Mesenchymal stem cell (in vitro differentiated cells and primary cell): ENCODE results near the gene ZBTB46.

Experiments
- DNase-seq: peaks from one replicate; pipeline ENCODE4 v3.0.0-alpha.2; 2013
- H2AFZ ChIP-seq: one replicate; pipeline ENCODE4 v1.6.1; 2013; ENCODE audit warnings: low read depth, mild to moderate bottlenecking, control low read depth, inconsistent platforms, low read length, moderate library complexity
- H2AK5ac ChIP-seq: 2 replicates; pipeline ENCODE4 v1.6.1; 2013; ENCODE audit warnings: low read length, moderate library complexity, mild to moderate bottlenecking, inconsistent platforms; ENCODE audit not compliant: severe bottlenecking
- H2BK120ac ChIP-seq: one replicate; pipeline ENCODE4 v1.6.1; 2013; ENCODE audit warnings: low read depth, mild to moderate bottlenecking, inconsistent platforms, low read length, moderate library complexity
- H2BK12ac ChIP-seq, 2 experiments: one replicate each; pipeline ENCODE4 v1.6.1; 2013; ENCODE audit warnings: inconsistent platforms in 2 of 2, low read length in 2 of 2, mild to moderate bottlenecking in 2 of 2, moderate library complexity in 2 of 2, control low read depth in 1 of 2
- H2BK15ac ChIP-seq: one replicate; pipeline ENCODE4 v1.6.1; 2013; ENCODE audit warnings: mild to moderate bottlenecking, low read depth, inconsistent platforms; ENCODE audit not compliant: poor library complexity, severe bottlenecking
- H2BK5ac ChIP-seq: 2 replicates; pipeline ENCODE4 v1.6.1; 2013; ENCODE audit warnings: low read depth, mild to moderate bottlenecking, low read length, control low read depth, inconsistent platforms; ENCODE audit not compliant: poor library complexity, severe bottlenecking
- H3K14ac ChIP-seq, 2 experiments: one replicate each; pipeline ENCODE4 v1.6.1; 2013; ENCODE audit warnings: inconsistent platforms in 2 of 2, low read length in 2 of 2, control low read depth in 1 of 2, mild to moderate bottlenecking in 1 of 2, moderate library complexity in 1 of 2
- H3K18ac ChIP-seq, 2 experiments: one replicate each; pipeline ENCODE4 v1.6.1; 2013; ENCODE audit warnings: inconsistent platforms in 2 of 2, low read length in 2 of 2, control low read depth in 1 of 2, low read depth in 1 of 2, mild to moderate bottlenecking in 1 of 2
- H3K23ac ChIP-seq, 2 experiments: one replicate each; pipeline ENCODE4 v1.6.1; 2013; ENCODE audit warnings: inconsistent platforms in 2 of 2, low read length in 2 of 2, mild to moderate bottlenecking in 2 of 2, moderate library complexity in 2 of 2, control low read depth in 1 of 2
- H3K27ac ChIP-seq: 2 replicates; pipeline ENCODE4 v1.5.1; 2013; ENCODE audit warnings: mild to moderate bottlenecking, moderate library complexity, low read length, control low read depth, inconsistent platforms; ENCODE audit not compliant: poor library complexity, severe bottlenecking
- H3K27me3 ChIP-seq, 2 experiments: 2 replicates each; pipeline versions ENCODE4 v1.6.1 to v1.7.0; 2013; ENCODE audit warnings: low read length in 2 of 2, mild to moderate bottlenecking in 2 of 2, moderate library complexity in 2 of 2, control low read depth in 1 of 2, inconsistent platforms in 1 of 2; ENCODE audit not compliant: control insufficient read depth in 1 of 2, insufficient read depth in 1 of 2
- H3K36me3 ChIP-seq, 2 experiments: 2 replicates each; pipeline versions ENCODE4 v1.6.1 to v1.7.0; 2013; ENCODE audit warnings: low read length in 2 of 2, control low read depth in 1 of 2, inconsistent platforms in 1 of 2, low read depth in 1 of 2, mild to moderate bottlenecking in 1 of 2; ENCODE audit not compliant: insufficient read depth in 2 of 2, control insufficient read depth in 1 of 2
- H3K4ac ChIP-seq, 2 experiments: one replicate each; pipeline ENCODE4 v1.6.1; 2013; ENCODE audit warnings: inconsistent platforms in 2 of 2, low read length in 2 of 2, mild to moderate bottlenecking in 2 of 2, moderate library complexity in 2 of 2, control low read depth in 1 of 2, low read depth in 1 of 2
- H3K4me1 ChIP-seq: 2 replicates; pipeline ENCODE4 v1.6.1; 2013; ENCODE audit warnings: low read depth, low read length, control low read depth; ENCODE audit not compliant: control insufficient read depth, insufficient read depth
- H3K4me2 ChIP-seq: 2 replicates; pipeline ENCODE4 v1.6.1; 2013; ENCODE audit warnings: low read length, mild to moderate bottlenecking, inconsistent platforms; ENCODE audit not compliant: poor library complexity, severe bottlenecking
- H3K4me3 ChIP-seq, 2 experiments: 2 replicates each; pipeline versions ENCODE4 v1.5.1 to v1.7.0; 2013; ENCODE audit warnings: low read length in 2 of 2, mild to moderate bottlenecking in 2 of 2, control low read depth in 1 of 2, low read depth in 1 of 2; ENCODE audit not compliant: insufficient read depth in 1 of 2
- H3K79me1 ChIP-seq: replicated peaks from 2 replicates; pipeline ENCODE4 v1.6.1; 2013; ENCODE audit warnings: mild to moderate bottlenecking, control low read depth, low read length, inconsistent platforms; ENCODE audit not compliant: poor library complexity, severe bottlenecking
- H3K9ac ChIP-seq: 2 replicates; pipeline ENCODE4 v1.7.0; 2013; ENCODE audit warnings: mild to moderate bottlenecking, low read length, moderate library complexity
- H3K9me3 ChIP-seq: 2 replicates; pipeline ENCODE4 v1.7.0; 2013; ENCODE audit warnings: mild to moderate bottlenecking, low read length; ENCODE audit not compliant: control insufficient read depth
- H4K8ac ChIP-seq: one replicate; pipeline ENCODE4 v1.6.1; 2013; ENCODE audit warnings: inconsistent platforms, mild to moderate bottlenecking, low read length, moderate library complexity
- H4K91ac ChIP-seq: one replicate; pipeline ENCODE4 v1.6.1; 2013; ENCODE audit warnings: mild to moderate bottlenecking, low read length, inconsistent platforms
- WGBS: methylation state at CpG from one replicate; pipeline ENCODE4 v1.1.7; 2013; ENCODE audit warnings: mixed read lengths; 5-methylcytosine and 5-hydroxymethylcytosine counted together

Gene ZBTB46

GRCh38 chr20:63829945-63830835 lies 874 bp downstream of the ZBTB46 start:
- H2AFZ ChIP-seq = no peak overlapping the region
- no peak overlapping the region for H3K14ac ChIP-seq
- H2AK5ac ChIP-seq = no peak overlapping the region
- no peaks in the 10 kb centered on the region for H3K9me3 ChIP-seq
- H2BK12ac ChIP-seq = no peak overlapping the region
- peak overlapping the region; percentile 44 for H2BK120ac ChIP-seq
- peak overlapping the region; percentile 66 to 72 for H3K4me3 ChIP-seq
- H3K4me1 ChIP-seq = peaks cover 37% of the 10 kb centered on the region
- DNase-seq = peak; percentile 54
- peak overlapping the region; percentile 25 to 39 for H3K18ac ChIP-seq
- H3K36me3 ChIP-seq = peaks cover 0 to 8% of the 10 kb centered on the region in 2 experiments
- H4K91ac ChIP-seq = no peak overlapping the region
- peak overlapping the region; percentile 85 for H3K4me2 ChIP-seq
- H3K27me3 ChIP-seq = peaks cover 0 to 68% of the 10 kb centered on the region in 2 experiments
- H2BK5ac ChIP-seq = no peak overlapping the region
- peak overlapping the region; percentile 27 for H4K8ac ChIP-seq
- peak overlapping the region; percentile 32 for H3K9ac ChIP-seq
- no peak overlapping the region for H3K27ac ChIP-seq
- H3K4ac ChIP-seq = peak overlapping the region in 1 of 2 experiments; percentile 40
- no peak overlapping the region for H3K23ac ChIP-seq
- peaks cover 21% of the 10 kb centered on the region for H3K79me1 ChIP-seq
- WGBS = 2% methylated on average over 70 of the region's 99 CpGs
- H2BK15ac ChIP-seq = no peak overlapping the region

DNA sequence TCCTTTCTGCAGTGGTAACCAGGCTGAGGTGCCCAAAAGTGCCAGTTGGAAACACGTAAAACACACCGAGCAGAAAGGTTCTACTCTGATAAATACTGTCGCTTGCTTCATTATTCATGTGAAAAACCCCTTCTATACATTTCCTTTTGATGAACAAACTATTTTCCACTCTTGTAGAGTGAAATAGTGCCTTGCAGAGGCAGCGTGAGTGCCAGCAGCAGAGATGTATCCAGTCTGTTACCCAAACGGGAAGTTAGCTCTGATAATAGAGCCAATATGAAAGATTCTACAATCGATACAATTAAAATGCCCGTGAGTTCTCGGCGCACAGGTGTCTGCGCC lies 1.5 kb downstream of the ZBTB46 start:
- H3K18ac ChIP-seq = peak overlapping the region; percentile 24 to 25
- H3K23ac ChIP-seq = no peak overlapping the region
- H3K14ac ChIP-seq = no peak overlapping the region
- no peak overlapping the region for H3K4ac ChIP-seq
- H4K8ac ChIP-seq = no peak overlapping the region
- H3K4me1 ChIP-seq = peaks cover 32% of the 10 kb centered on the region
- 3% methylated on average over 9 of the region's 10 CpGs for WGBS
- no peak overlapping the region for H2BK120ac ChIP-seq
- no peak overlapping the region for H2BK12ac ChIP-seq
- H3K4me2 ChIP-seq = peak overlapping the region; percentile 85
- H2BK5ac ChIP-seq = no peak overlapping the region
- no peak for DNase-seq
- H3K27me3 ChIP-seq = peaks cover 0 to 63% of the 10 kb centered on the region in 2 experiments
- peaks cover 0 to 8% of the 10 kb centered on the region in 2 experiments for H3K36me3 ChIP-seq
- peaks cover 21% of the 10 kb centered on the region for H3K79me1 ChIP-seq
- no peak overlapping the region for H2AK5ac ChIP-seq
- H3K4me3 ChIP-seq = peak overlapping the region; percentile 66 to 72
- H3K9me3 ChIP-seq = no peaks in the 10 kb centered on the region
- no peak overlapping the region for H3K27ac ChIP-seq
- no peak overlapping the region for H4K91ac ChIP-seq
- H3K9ac ChIP-seq = peak overlapping the region; percentile 32
- H2AFZ ChIP-seq = no peak overlapping the region
- no peak overlapping the region for H2BK15ac ChIP-seq

DNA sequence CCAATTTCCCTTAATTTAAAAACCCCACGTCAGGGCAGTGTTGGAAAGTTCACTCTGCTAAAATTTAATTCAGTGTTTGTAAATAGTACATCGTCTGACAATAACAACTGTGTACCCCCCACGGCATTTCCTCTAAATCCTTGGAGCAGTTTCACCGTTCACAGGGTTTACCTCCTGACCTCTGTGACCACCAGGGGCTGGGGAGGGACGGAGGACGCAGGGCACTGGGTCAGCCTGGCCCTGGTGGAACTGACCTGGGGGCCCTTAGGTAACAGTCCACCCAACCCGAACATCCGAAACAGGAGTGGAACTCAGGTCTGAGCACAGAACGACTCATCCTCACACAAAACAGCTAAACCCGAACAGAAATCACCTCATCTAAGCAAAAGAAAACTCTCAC lies 2.1 kb downstream of the ZBTB46 start:
- Histone ChIP-seq H2AFZ (no peak overlapping the region), H4K91ac (no peak overlapping the region), H3K36me3 (peaks cover 0 to 8% of the 10 kb centered on the region in 2 experiments), H3K27me3 (peaks cover 0 to 62% of the 10 kb centered on the region in 2 experiments), H2BK120ac (no peak overlapping the region), H3K4me1 (peaks cover 27% of the 10 kb centered on the region), H3K4me2 (no peak overlapping the region), H2BK12ac (no peak overlapping the region), H4K8ac (no peak overlapping the region), H3K9ac (no peak overlapping the region), H3K14ac (no peak overlapping the region), H3K23ac (no peak overlapping the region), H2BK5ac (no peak overlapping the region), H3K27ac (no peak overlapping the region), H3K4ac (peak overlapping the region in 1 of 2 experiments; percentile 11), H3K79me1 (peaks cover 24% of the 10 kb centered on the region), H3K18ac (no peak overlapping the region), H2AK5ac (no peak overlapping the region), H3K9me3 (no peaks in the 10 kb centered on the region), H3K4me3 (no peak overlapping the region), H2BK15ac (no peak overlapping the region)
- WGBS = 27% methylated on average over 10 of the region's 10 CpGs
- no peak for DNase-seq

DNA sequence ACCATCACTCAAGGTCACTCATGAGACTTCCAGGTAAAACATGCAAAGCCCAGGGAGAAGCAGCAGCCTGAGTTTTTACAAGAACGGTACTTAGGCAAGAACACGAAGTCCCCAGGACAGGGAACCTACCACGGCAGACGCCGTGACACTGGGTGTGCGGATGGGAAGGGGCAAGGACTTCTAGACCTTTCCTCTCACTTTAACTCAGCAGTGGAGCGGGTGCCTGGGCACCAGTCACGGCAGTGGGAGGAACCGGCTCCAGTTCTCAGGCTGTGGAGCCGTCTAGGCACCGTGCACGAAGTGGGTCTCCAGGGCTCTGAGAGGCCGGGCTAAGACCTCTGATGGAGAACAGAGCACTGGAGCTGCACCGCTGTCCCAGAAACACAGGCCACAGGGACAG lies 2.5 kb downstream of the ZBTB46 start:
- H2AK5ac ChIP-seq = no peak overlapping the region
- no peak overlapping the region for H4K91ac ChIP-seq
- no peak overlapping the region for H3K9ac ChIP-seq
- no peak overlapping the region for H2BK12ac ChIP-seq
- no peak overlapping the region for H3K14ac ChIP-seq
- peaks cover 25% of the 10 kb centered on the region for H3K4me1 ChIP-seq
- H3K4me3 ChIP-seq = no peak overlapping the region
- no peak overlapping the region for H3K4ac ChIP-seq
- WGBS = 55% methylated on average over 13 of the region's 14 CpGs
- peaks cover 24% of the 10 kb centered on the region for H3K79me1 ChIP-seq
- H3K27me3 ChIP-seq = peaks cover 0 to 62% of the 10 kb centered on the region in 2 experiments
- no peak overlapping the region for H2AFZ ChIP-seq
- no peaks in the 10 kb centered on the region for H3K9me3 ChIP-seq
- H2BK15ac ChIP-seq = no peak overlapping the region
- H3K4me2 ChIP-seq = no peak overlapping the region
- no peak overlapping the region for H2BK5ac ChIP-seq
- peak overlapping the region in 1 of 2 experiments; percentile 41 for H3K18ac ChIP-seq
- no peak overlapping the region for H4K8ac ChIP-seq
- no peak for DNase-seq
- no peak overlapping the region for H2BK120ac ChIP-seq
- H3K23ac ChIP-seq = no peak overlapping the region
- peaks cover 0 to 8% of the 10 kb centered on the region in 2 experiments for H3K36me3 ChIP-seq
- H3K27ac ChIP-seq = no peak overlapping the region
